ENCODE measurements around the gene CLDN14. TPM values are rescaled to one million over a fixed set of nuclear protein-coding genes. Genes with fewer than 3 reads are reported as not detected.

The CLDN14 gene
- total RNA-seq, 1 donor from 2014 or later = not detected

GRCh38 chr21:36422279-36423098, 57.4 kb downstream of the CLDN14 start:
- Histone ChIP-seq H2AFZ (ENCODE audit: low read depth, low read length) (peak overlapping the region; percentile 28), H3K27ac (ENCODE audit: low read depth, low read length) (no peak overlapping the region), H3K9ac (ENCODE audit: low read length) (no peak overlapping the region), H3K27me3 (ENCODE audit: insufficient read depth, low read length) (no peaks in the 10 kb centered on the region), H3K4me1 (ENCODE audit: insufficient read depth, low read length) (peaks cover 13% of the 10 kb centered on the region), H3K9me3 (ENCODE audit: insufficient read depth, low read depth, low read length) (no peaks in the 10 kb centered on the region), H3K4me3 (ENCODE audit: insufficient read depth, low read depth, low read length) (no peak overlapping the region), H4K20me1 (ENCODE audit: insufficient read depth, low read length) (no peaks in the 10 kb centered on the region), H3K36me3 (ENCODE audit: insufficient read depth, low read length) (no peaks in the 10 kb centered on the region), H3K79me2 (ENCODE audit: insufficient read depth, low read length) (no peaks in the 10 kb centered on the region), H3K4me2 (ENCODE audit: low read length) (no peak overlapping the region)
- Mint-ChIP-seq H3K27ac (ENCODE audit: unreplicated experiment) (no peak overlapping the region), H3K36me3 (ENCODE audit: low read depth, unreplicated experiment) (no peaks in the 10 kb centered on the region), H3K4me1 (ENCODE audit: low read depth, unreplicated experiment) (peaks cover 19% of the 10 kb centered on the region), H3K4me3 (ENCODE audit: unreplicated experiment) (no peak overlapping the region), H3K27me3 (ENCODE audit: low read depth, unreplicated experiment) (no peaks in the 10 kb centered on the region), H3K9me3 (ENCODE audit: unreplicated experiment) (no peaks in the 10 kb centered on the region)
- no peak for FAIRE-seq
- TF ChIP-seq EZH2 (IDR thresholded peaks at IDR 0.05; ENCODE audit: insufficient read depth, low read length) (no peak), CTCF (IDR thresholded peaks at IDR 0.05; ENCODE audit: insufficient read depth, low read depth, low read length) (peak; percentile 70)
- peak; percentile 42 for DNase-seq (ENCODE audit: low read depth)

DNA sequence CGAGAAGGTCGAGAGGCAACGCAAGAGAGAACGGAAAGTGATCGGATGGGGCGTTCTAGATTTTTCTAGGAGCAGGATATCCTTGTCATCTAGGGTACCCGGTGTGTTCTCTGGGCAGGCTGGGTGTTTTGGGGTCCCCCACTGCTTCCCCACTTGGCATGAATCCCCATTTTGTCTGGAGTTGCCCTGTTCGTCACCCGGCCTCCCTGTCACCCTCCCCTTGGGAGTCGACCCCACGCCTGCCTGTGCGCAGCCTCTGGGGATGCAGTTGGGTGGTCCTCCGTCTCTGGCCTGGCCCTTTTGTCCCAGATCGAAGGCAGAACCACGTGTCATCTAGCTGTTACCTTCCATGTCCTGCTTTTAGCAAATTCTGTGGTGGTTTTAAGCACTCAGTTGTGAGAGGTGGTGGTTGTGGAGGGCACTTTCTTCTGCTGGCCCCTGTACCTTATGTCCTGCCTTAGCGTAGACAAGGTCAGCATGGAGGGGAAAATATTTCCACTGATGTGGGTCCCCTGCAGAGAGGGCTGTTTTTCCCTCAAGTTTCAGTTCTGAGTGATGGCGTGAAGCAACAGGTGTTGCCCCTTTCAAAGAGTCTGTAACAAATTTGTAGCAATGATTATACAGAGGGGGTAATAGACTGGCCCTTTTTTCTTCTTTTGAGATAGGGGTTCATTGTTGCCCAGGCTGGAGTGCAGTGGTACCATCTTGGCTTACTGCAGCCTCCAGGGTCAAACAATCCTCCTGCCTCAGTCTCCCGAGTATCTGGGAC, 59.2 kb downstream of the CLDN14 start:
- Histone ChIP-seq H4K20me1 (ENCODE audit: insufficient read depth, low read length) (no peaks in the 10 kb centered on the region), H3K9ac (ENCODE audit: low read length) (no peak overlapping the region), H2AFZ (ENCODE audit: low read depth, low read length) (no peak overlapping the region), H3K79me2 (ENCODE audit: insufficient read depth, low read length) (no peaks in the 10 kb centered on the region), H3K27me3 (ENCODE audit: insufficient read depth, low read length) (no peaks in the 10 kb centered on the region), H3K4me3 (ENCODE audit: insufficient read depth, low read depth, low read length) (no peak overlapping the region), H3K4me1 (ENCODE audit: insufficient read depth, low read length) (peaks cover 13% of the 10 kb centered on the region), H3K27ac (ENCODE audit: low read depth, low read length) (no peak overlapping the region), H3K4me2 (ENCODE audit: low read length) (no peak overlapping the region), H3K9me3 (ENCODE audit: insufficient read depth, low read depth, low read length) (no peaks in the 10 kb centered on the region), H3K36me3 (ENCODE audit: insufficient read depth, low read length) (peaks cover 5% of the 10 kb centered on the region)
- TF ChIP-seq EZH2 (IDR thresholded peaks at IDR 0.05; ENCODE audit: insufficient read depth, low read length) (no peak), CTCF (IDR thresholded peaks at IDR 0.05; ENCODE audit: insufficient read depth, low read depth, low read length) (no peak)
- H3K36me3 Mint-ChIP-seq (ENCODE audit: low read depth, unreplicated experiment) = peaks cover 5% of the 10 kb centered on the region
- H3K4me3 Mint-ChIP-seq (ENCODE audit: unreplicated experiment) = no peak overlapping the region
- peaks cover 13% of the 10 kb centered on the region for H3K4me1 Mint-ChIP-seq (ENCODE audit: low read depth, unreplicated experiment)
- no peaks in the 10 kb centered on the region for H3K9me3 Mint-ChIP-seq (ENCODE audit: unreplicated experiment)
- no peak for DNase-seq (ENCODE audit: low read depth)
- no peaks in the 10 kb centered on the region for H3K27me3 Mint-ChIP-seq (ENCODE audit: low read depth, unreplicated experiment)
- FAIRE-seq = no peak
- peak overlapping the region; percentile 68 for H3K27ac Mint-ChIP-seq (ENCODE audit: unreplicated experiment)

All from astrocyte (in vitro differentiated cells and primary cell).